Neural progenitor cell (in vitro differentiated cells): Measurements from ENCODE around the gene SLC35F3.
"Not testable (repeated sequence)": the region's sequence is repeated elsewhere in the genome, so short reads cannot be mapped to it uniquely, and the experiment has no call there.

Experiments
- CTCF ChIP-seq: fragments of 200-600 bp; sonication (generic); IDR thresholded peaks from 2 replicates; pipeline ENCODE4 v1.5.1; 2017; ENCODE audit warnings: antibody characterized with exemption, mild to moderate bottlenecking
- EZH2 ChIP-seq: fragments of 200-600 bp; sonication (generic); IDR thresholded peaks from 2 replicates; pipeline ENCODE4 v1.6.1; 2017; ENCODE audit warnings: antibody characterized with exemption, mild to moderate bottlenecking, moderate library complexity

- TF ChIP-seq CTCF, EZH2: not testable (repeated sequence)
These were observed 452.3 kb downstream of the SLC35F3 start for GRCh38 chr1:234356615-234357269.
